K562 (cell line): ENCODE data around the gene TMEM19. TPM values are rescaled to one million over a fixed set of nuclear protein-coding genes. Genes with fewer than 3 reads are reported as not detected.
"Not testable (repeated sequence)": the region's sequence is repeated elsewhere in the genome, so short reads cannot be mapped to it uniquely, and the experiment has no call there.

ENCODE experiments used
- ATAC-seq: fragments of 200-7000 bp; cut with Tn5 transposase; 3 replicates; pipeline ENCODE4 v1.9.1; 2020; ENCODE audit warnings: moderate library complexity
- BruUV-seq: library from RNA; stranded (reverse); fragments of 400-500 nt; replicated peaks from 2 replicates; lab custom pipeline; 2021; lab: Mats Ljungman, UMichigan
- CTCF ChIA-PET: fragments of 300-600 bp; formaldehyde crosslinking; extraction: SDS; loops from one replicate; lab custom pipeline; 2021; ENCODE audit warnings: low intra/inter-chr PET ratio; lab: Yijun Ruan, JAX
- POLR2A ChIA-PET: fragments of 300-600, 350-650 bp; sonication (Branson Sonifier 250); formaldehyde crosslinking; extraction: SDS; loops from one replicate; lab custom pipeline; 2021; ENCODE audit warnings: antibody characterized with exemption, inconsistent platforms; lab: Yijun Ruan, JAX
- DNase-seq, 4 experiments: peaks; one replicate each; pipeline versions ENCODE4 v3.0.0 to v3.0.0-alpha.2; 2011 to 2018; ENCODE audit warnings: low spot score in 3 of 4, mixed read lengths in 3 of 4; ENCODE audit errors: extremely low read depth in 1 of 4
- FAIRE-seq: peaks from 2 replicates; lab custom pipeline; 2011; peaks lifted over from hg19 to GRCh38; lab: Jason Lieb, UNC
- H2AFZ ChIP-seq: 2 replicates; pipeline ENCODE4 v1.6.0; 2011; ENCODE audit warnings: low read depth, low read length, control low read depth, inconsistent platforms
- H3K27ac ChIP-seq: fragments of 200-600 bp; 3 replicates; pipeline ENCODE4 v1.8.0; 2011; ENCODE audit warnings: low read depth, mild to moderate bottlenecking, control low read depth, inconsistent platforms, low read length, moderate library complexity, mixed read lengths; ENCODE audit errors: extremely low read depth
- H3K27me3 ChIP-seq, 2 experiments: fragments of 300-600 bp in 1 of 2; 2 replicates in 1 of 2; 3 replicates in 1 of 2; pipeline versions ENCODE4 v1.6.0 to v1.8.0; 2011; ENCODE audit warnings: inconsistent platforms in 2 of 2, low read length in 2 of 2, mild to moderate bottlenecking in 1 of 2, mixed read lengths in 1 of 2, moderate library complexity in 1 of 2; ENCODE audit not compliant: control insufficient read depth in 2 of 2, insufficient read depth in 2 of 2
- H3K36me3 ChIP-seq: fragments of 300-600 bp; 3 replicates; pipeline ENCODE4 v1.8.0; 2011; ENCODE audit warnings: mild to moderate bottlenecking, low read length, inconsistent platforms; ENCODE audit not compliant: control insufficient read depth, insufficient read depth
- H3K4me1 ChIP-seq, 2 experiments: fragments of 200-600 bp in 1 of 2; replicated peaks in 1 of 2; 2 replicates in 1 of 2; 3 replicates in 1 of 2; pipeline versions ENCODE4 v1.5.1 to v1.8.0; 2011; ENCODE audit warnings: inconsistent platforms in 2 of 2, low read length in 2 of 2, mild to moderate bottlenecking in 1 of 2, mixed read lengths in 1 of 2, moderate library complexity in 1 of 2; ENCODE audit not compliant: control insufficient read depth in 2 of 2, insufficient read depth in 2 of 2
- H3K4me2 ChIP-seq: 2 replicates; pipeline ENCODE4 v1.6.1; 2011; ENCODE audit warnings: low read length, control low read depth, inconsistent platforms, mixed read lengths; ENCODE audit not compliant: insufficient read depth
- H3K4me3 ChIP-seq: fragments of 200-600 bp; sonication (generic), shearing (Covaris generic); 2 replicates; pipeline ENCODE4 v1.5.1; 2016; ENCODE audit warnings: control low read depth, inconsistent platforms
- H3K79me2 ChIP-seq: fragments of 200-600 bp; 3 replicates; pipeline ENCODE4 v1.8.0; 2011; ENCODE audit warnings: low read length, inconsistent platforms; ENCODE audit not compliant: control insufficient read depth, insufficient read depth
- H3K9ac ChIP-seq, 2 experiments: 2 replicates each; pipeline versions ENCODE4 v1.6.0 to v1.6.1; 2011; ENCODE audit warnings: low read depth in 2 of 2, low read length in 2 of 2, control low read depth in 1 of 2, inconsistent platforms in 1 of 2, mild to moderate bottlenecking in 1 of 2, mixed read lengths in 1 of 2; ENCODE audit not compliant: insufficient read depth in 1 of 2
- H3K9me1 ChIP-seq: one replicate; pipeline ENCODE4 v1.6.0; 2011; ENCODE audit warnings: inconsistent platforms, mild to moderate bottlenecking, low read length, moderate library complexity; ENCODE audit not compliant: control insufficient read depth, insufficient read depth
- H3K9me3 ChIP-seq: replicated peaks from 2 replicates; pipeline ENCODE4 v1.5.1; 2011; ENCODE audit warnings: low read depth, low read length, inconsistent platforms; ENCODE audit not compliant: control insufficient read depth, insufficient read depth
- H4K20me1 ChIP-seq: replicated peaks from 2 replicates; pipeline ENCODE4 v1.6.1; 2011; ENCODE audit warnings: low read length, inconsistent platforms, mixed read lengths; ENCODE audit not compliant: control insufficient read depth, insufficient read depth
- CBFA2T2 ChIP-seq: fragments of 450-650 bp; conservative IDR thresholded peaks from 2 replicates; pipeline ENCODE4 v1.6.1; 2017; ENCODE audit warnings: mild to moderate bottlenecking
- GTF2A2 ChIP-seq: IDR thresholded peaks from 2 replicates; pipeline ENCODE4 v1.6.1; 2016; ENCODE audit warnings: mild to moderate bottlenecking, missing genetic modification characterization, missing compliant biosample characterization
- PCBP2 ChIP-seq: fragments of 200-400 bp; formaldehyde crosslinking; IDR thresholded peaks from 2 replicates; pipeline ENCODE4 v1.6.1; 2018; ENCODE audit warnings: low read length, low read depth, mild to moderate bottlenecking, moderate library complexity; ENCODE audit not compliant: poor library complexity, severe bottlenecking
- WGBS: fragments of 100-300 bp; shearing (Covaris generic); methylation state at CpG from one replicate; pipeline ENCODE4 v1.1.6; 2016; ENCODE audit warnings: low coverage, mixed read lengths; ENCODE audit not compliant: insufficient coverage; ENCODE audit errors: missing lambda C conversion rate; 5-methylcytosine and 5-hydroxymethylcytosine counted together
- in situ Hi-C: fragments of 300-500 bp; cut with MboI; formaldehyde crosslinking; loops from 4 replicates; pipeline ENCODE4 v1.15.0; 2018; ENCODE audit warnings: inconsistent platforms, mixed read lengths
- intact Hi-C: fragments of 100-400 bp; cut with micrococcal nuclease; formaldehyde crosslinking; loops from 2 replicates; pipeline ENCODE4 v1.14.2; 2022
- polyA plus RNA-seq, 8 experiments: library from polyadenylated mRNA; depleted of rRNA in 4 of 8; stranded (reverse) in 5 of 8; unstranded in 3 of 8; fragments of >200 nt; fragmentation: Nextera tagmentation in 2 of 8; fragmentation: Illumina TruSeq in 1 of 8; extraction: Ambion mirVana in 2 of 8; extraction: Trizol in 1 of 8; gene quantifications; 2 replicates each; pipeline versions ENCODE4 v1.2.1 to v1.2.3, GENCODE V29; 2011 to 2014; ENCODE audit warnings: inconsistent platforms in 1 of 8, missing spikeins in 1 of 8
- total RNA-seq, 7 experiments: library from RNA; depleted of rRNA in 6 of 7; stranded (reverse); fragments of >200 nt in 6 of 7; fragmentation: Illumina TruSeq in 2 of 7; extraction: Trizol in 2 of 7; gene quantifications; 2 replicates each; pipeline versions ENCODE4 v1.2.1 to v1.2.3, GENCODE V29; 2011 to 2021; ENCODE audit warnings: low replicate concordance in 1 of 7
- TF ChIP-seq, protein P1 (sequence below): IDR thresholded peaks from 2 replicates; pipeline ENCODE4 v1.6.1; 2011; ENCODE audit not compliant: insufficient read length; ENCODE audit errors: extremely low read depth

Gene TMEM19
- total and polyA plus RNA-seq, 9 of the 15 experiments (the other 6 are each of a cell fraction or from before 2014, with no cell fraction given) = 8.2 to 24.2 (median 17.2) TPM

DNA sequence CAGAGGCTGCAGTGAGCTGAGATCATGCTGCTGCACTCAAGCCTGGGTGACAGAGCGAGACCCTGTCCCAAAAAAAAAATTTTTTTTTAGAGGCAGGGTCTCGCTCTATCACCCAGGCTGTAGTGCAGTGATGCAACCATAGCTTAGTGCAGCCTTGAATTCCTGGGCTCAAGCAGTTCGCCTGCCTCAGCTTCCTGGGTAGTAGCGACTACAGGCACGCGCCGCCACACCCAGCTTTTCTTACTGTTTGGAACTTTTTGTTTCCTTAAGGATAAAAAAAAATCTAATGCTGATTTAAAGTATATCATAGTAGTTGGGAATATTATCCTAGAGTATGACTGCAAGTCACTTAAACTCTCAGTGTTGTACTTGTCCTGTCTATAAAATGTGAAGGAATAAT, 7.2 kb downstream of the TMEM19 start:
- Histone ChIP-seq H3K27ac (no peak overlapping the region), H2AFZ (no peak overlapping the region), H3K4me3 (no peak overlapping the region), H4K20me1 (no peaks in the 10 kb centered on the region), H3K4me2 (no peak overlapping the region), H3K9ac (no peak overlapping the region), H3K79me2 (peaks cover 6% of the 10 kb centered on the region; the same call in 2 of the 3 replicates), H3K9me1 (no peaks in the 10 kb centered on the region), H3K4me1 (peaks cover 2 to 5% of the 10 kb centered on the region in 2 experiments; a peak in 2 of 5 replicates), H3K27me3 (no peaks in the 10 kb centered on the region), H3K36me3 (peaks cover 11% of the 10 kb centered on the region; the same call in 2 of the 3 replicates), H3K9me3 (no peaks in the 10 kb centered on the region)
- POLR2A ChIA-PET = no interaction called here
- in situ Hi-C loops (no loop called here), intact Hi-C loops (no loop called here)
- DNase-seq = no peak
- BruUV-seq = no TSS peak
- TF ChIP-seq PCBP2 = no peak
- TF ChIP-seq GTF2A2 (tag) = no peak
- TF ChIP-seq, protein P1, sequence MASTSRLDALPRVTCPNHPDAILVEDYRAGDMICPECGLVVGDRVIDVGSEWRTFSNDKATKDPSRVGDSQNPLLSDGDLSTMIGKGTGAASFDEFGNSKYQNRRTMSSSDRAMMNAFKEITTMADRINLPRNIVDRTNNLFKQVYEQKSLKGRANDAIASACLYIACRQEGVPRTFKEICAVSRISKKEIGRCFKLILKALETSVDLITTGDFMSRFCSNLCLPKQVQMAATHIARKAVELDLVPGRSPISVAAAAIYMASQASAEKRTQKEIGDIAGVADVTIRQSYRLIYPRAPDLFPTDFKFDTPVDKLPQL = no peak
- TF ChIP-seq CBFA2T2 = no peak
- FAIRE-seq = no peak
- CTCF ChIA-PET = no interaction called here
- ATAC-seq = no peak
- 90% methylated on average over 7 of the region's 7 CpGs for WGBS

- intact Hi-C loops, in situ Hi-C loops: not testable (repeated sequence)
Observed at GRCh38 chr12:71693651-71694050, 7.8 kb downstream of the TMEM19 start.

More at GRCh38 chr12:71693651-71694050, 7.8 kb downstream of the TMEM19 start:
- DNase-seq, H3K79me2 ChIP-seq, H3K27me3 ChIP-seq, BruUV-seq, ATAC-seq, H3K27ac ChIP-seq, H3K4me3 ChIP-seq, FAIRE-seq, H2AFZ ChIP-seq, CTCF ChIA-PET, POLR2A ChIA-PET, H3K9me3 ChIP-seq, H3K4me2 ChIP-seq, H3K9ac ChIP-seq, H3K9me1 ChIP-seq, H4K20me1 ChIP-seq, H3K4me1 ChIP-seq: not testable (repeated sequence)
- 73% methylated on average over 5 of the region's 5 CpGs for WGBS
- H3K36me3 ChIP-seq = peaks cover 12% of the 10 kb centered on the region; the same call in 2 of the 3 replicates
